ENCODE measurements around the gene ENSA.
"Not testable (repeated sequence)": the region's sequence is repeated elsewhere in the genome, so short reads cannot be mapped to it uniquely, and the experiment has no call there.

ENSA gene

DNA sequence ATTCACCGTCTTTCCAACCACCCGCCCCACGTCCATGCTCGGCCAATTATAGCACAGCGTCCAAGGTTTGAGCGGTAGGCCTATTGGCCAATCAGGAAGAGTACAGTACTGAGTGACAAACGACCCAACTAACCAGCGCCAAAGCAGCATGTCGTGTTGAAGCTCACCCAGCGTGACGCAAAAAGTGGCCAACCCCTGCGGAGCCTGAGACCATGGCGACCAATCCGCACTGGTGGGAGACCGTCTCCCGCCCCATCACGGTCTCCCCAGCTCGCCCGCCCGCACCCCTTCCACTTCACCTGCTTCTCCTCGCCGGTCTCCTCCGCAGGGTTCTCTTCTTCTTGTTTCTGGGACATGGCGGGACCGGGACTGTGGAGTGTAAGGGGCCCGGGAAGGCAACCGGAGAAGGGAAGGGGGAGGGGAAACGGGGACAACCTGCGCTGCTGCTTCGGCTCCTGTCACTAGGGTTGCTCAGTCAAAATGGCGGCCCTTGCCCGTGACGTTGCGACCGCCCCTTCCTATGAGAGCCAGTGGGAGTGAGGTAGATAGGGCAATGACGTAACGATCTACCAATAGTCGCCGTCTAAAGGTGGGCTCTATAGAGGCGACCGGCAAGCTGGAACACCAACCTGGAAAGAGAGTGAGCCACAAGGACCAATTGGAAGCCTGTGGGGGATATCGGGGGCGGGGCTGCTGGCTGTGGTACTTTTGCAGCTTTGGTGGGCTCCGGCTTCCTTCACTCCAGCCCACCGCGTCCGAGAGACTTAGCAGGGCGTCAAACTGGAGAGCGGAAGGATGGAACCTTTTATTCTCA lies at the start of gene ENSA:
TSS of gene ENSA (minus strand) at position 498 of the 814 bp plus-strand sequence. CDS start at position 356, 142 bp downstream.
- DNase-seq (ENCODE audit: extremely low read depth in 1 of 2, low read depth in 1 of 2), result peak; percentile 88 to 95

GRCh38 chr1:150678988-150679387 lies 49.6 kb upstream of the ENSA start:
- no peak for DNase-seq (ENCODE audit: extremely low read depth in 1 of 2, low read depth in 1 of 2)

- DNase-seq (ENCODE audit: extremely low read depth in 1 of 2, low read depth in 1 of 2), result no peak
Observed at GRCh38 chr1:150674881-150675280, 45.5 kb upstream of the ENSA start.

DNA sequence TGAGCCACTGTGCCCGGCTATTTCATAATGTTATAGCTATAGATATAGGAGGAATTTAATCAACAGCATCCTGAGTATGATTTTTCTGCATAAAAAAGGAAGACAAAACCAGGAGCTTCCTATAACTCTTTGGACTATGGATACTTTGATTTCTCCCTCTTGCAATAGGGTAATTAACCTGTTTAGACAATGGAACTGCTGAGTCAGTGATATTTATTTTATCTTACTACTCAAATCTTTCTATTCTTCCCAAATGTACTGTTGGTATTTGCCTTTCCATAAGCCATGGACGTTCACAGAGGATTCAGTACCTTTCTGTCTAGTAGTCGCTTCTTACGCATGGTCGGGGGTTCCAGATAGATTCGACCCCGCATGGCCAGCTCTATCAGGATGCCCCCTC lies 33.9 kb upstream of the ENSA start:
- DNase-seq (ENCODE audit: extremely low read depth in 1 of 2, low read depth in 1 of 2), result no peak

- no peak for DNase-seq (ENCODE audit: extremely low read depth in 1 of 2, low read depth in 1 of 2)
Observed at GRCh38 chr1:150662811-150663210, 33.4 kb upstream of the ENSA start.

GRCh38 chr1:150661156-150661555 lies 31.7 kb upstream of the ENSA start:
- no peak for DNase-seq (ENCODE audit: extremely low read depth in 1 of 2, low read depth in 1 of 2)

DNA sequence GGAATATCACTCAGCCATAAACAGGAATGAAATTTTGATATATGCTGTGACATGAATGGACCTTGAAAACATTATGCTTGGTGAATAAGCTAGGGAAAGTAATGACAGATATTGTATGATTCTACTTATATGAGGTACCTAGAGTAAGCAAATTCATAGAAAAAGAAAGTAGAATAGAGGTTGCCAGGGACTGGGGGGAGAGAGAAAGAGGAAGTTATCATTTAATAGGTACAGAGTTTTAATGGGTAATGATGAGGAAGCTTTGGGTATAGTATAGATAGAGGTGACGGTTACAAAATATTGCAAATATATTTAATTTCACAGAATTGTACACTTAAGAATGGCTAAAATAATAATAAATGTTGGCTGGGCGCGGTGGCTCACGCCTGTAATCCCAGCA lies 31.2 kb upstream of the ENSA start:
- no peak for DNase-seq (ENCODE audit: extremely low read depth in 1 of 2, low read depth in 1 of 2)

- not testable (repeated sequence) for DNase-seq (ENCODE audit: extremely low read depth in 1 of 2, low read depth in 1 of 2)
Observed at GRCh38 chr1:150657064-150657463, 27.7 kb upstream of the ENSA start.

DNA sequence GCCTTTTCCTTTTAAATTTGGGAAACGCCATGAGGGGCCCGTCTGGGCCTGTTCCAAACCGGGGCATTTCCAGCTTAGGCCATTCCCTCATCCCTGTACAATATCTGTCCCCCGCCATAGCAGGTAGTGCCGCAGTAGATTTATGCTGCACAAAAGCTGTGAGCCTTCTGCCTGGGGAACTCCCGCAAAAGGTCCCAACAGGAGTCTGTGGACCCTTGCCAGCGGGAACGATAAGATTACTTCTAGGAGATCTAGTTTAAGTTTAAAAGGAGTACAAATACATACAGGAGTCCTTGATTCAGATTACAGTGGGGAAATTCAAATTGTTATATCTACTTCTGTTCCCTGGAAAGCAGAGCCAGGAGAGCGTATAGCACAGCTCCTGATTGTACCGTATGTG lies 25.2 kb upstream of the ENSA start:
- not testable (repeated sequence) for DNase-seq (ENCODE audit: extremely low read depth in 1 of 2, low read depth in 1 of 2)

DNA sequence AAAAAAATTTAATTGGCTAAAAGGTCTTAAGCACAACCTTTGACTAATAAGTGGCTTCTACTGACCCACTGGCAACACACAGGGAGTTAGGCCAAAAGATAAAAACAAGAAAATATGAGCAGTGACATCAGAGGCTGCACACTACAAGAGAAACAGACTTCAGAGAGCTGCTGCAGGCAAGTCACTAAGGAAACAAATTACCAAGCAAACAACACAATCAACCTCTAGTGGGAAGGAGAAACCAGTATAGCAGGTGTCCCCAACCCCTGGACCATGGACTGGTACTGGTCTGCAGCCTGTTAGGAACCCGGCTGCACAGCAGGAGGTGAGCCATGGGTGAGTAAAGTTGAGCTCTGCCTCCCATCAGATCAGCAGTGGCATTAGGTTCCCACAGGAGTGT lies 20.8 kb upstream of the ENSA start:
- no peak for DNase-seq (ENCODE audit: extremely low read depth in 1 of 2, low read depth in 1 of 2)

GRCh38 chr1:150649441-150650075 lies 20.1 kb upstream of the ENSA start:
- DNase-seq (ENCODE audit: extremely low read depth in 1 of 2, low read depth in 1 of 2), result no peak

DNA sequence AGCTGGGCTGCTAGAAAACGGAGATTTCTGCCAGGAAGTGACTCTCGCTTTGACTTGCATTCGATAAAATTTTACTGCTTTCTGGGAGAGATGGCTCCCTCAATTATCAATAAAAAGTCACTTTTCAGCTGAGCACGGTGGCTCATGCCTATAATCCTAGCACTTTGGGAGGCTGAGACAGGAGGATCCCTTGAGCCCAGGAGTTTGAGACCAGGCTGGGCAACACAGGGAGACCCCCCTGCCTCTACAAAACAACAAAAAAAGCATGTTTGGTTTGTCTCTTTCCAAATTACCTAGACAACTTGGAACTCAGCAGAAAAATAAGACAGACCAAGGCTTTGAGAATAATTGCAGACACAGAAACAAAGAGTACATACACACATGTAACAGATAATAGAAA lies 12.9 kb upstream of the ENSA start:
- no peak for DNase-seq (ENCODE audit: extremely low read depth in 1 of 2, low read depth in 1 of 2)

DNA sequence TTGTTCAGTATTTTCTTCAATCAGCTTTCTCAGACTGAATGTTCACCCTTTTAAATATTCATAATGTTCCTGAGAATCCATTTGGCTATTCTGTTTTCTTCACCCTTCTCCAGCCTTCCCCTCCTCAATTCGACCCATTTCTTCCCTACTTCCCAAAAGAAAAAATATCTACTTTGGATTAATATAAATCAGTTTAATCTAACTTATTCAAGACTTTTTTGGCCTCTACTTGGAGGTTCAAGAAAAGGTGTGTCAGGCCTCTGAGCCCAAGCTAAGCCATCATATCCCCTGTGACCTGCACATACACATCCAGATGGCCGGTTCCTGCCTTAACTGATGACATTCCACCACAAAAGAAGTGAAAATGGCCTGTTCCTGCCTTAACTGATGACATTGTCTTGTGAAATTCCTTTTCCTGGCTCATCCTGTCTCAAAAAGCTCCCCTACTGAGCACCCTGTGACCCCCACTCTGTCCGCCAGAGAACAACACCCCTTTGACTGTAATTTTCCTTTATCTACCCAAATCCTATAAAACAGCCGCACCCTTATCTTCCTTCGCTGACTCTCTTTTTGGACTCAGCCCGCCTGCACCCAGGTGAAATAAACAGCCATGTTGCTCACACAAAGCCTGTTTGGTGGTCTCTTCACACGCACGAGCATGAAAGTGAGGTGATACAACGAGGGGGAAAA lies 11.9 kb upstream of the ENSA start:
- not testable (repeated sequence) for DNase-seq (ENCODE audit: extremely low read depth in 1 of 2, low read depth in 1 of 2)

DNA sequence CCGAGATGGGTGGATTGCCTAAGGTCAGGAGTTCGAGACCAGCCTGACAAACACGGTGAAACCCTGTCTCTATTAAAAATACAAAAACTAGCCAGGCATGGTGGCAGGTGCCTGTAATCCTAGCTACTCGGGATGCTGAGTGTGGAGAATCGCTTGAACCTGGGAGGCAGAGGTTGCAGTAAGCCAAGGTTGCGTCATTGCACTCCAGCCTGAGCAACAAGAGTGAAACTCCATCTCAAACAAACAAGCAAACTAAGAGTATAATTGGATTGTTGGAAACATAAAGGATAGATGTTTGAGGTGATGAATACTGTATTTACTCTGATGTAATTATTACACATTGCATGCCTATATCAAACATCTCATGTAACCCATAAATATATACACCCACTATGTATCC lies 9.0 kb upstream of the ENSA start:
- DNase-seq (ENCODE audit: extremely low read depth in 1 of 2, low read depth in 1 of 2), result not testable (repeated sequence)

- DNase-seq (ENCODE audit: extremely low read depth in 1 of 2, low read depth in 1 of 2), result not testable (repeated sequence)
Observed at GRCh38 chr1:150634839-150635622, 5.6 kb upstream of the ENSA start.

DNA sequence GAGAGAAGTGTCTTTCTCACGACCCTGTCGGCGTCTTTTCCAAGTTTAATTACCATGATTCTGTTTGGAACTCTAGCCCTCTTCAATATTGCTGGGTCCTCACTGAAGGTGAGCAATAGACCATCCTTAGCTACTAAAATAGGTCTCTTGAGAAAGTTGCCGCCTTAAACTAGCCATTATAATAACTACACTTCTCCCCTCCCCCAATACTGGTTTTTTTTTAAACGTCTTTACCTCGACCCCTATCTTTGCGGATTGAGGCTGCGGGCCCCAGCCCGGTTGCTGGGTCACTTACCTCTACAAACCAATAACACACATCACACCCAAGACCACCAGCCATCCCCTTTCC lies 672 bp downstream of the ENSA start:
- no peak for DNase-seq (ENCODE audit: extremely low read depth in 1 of 2, low read depth in 1 of 2)

GRCh38 chr1:150627826-150628410 lies 1.5 kb downstream of the ENSA start:
- DNase-seq (ENCODE audit: extremely low read depth in 1 of 2, low read depth in 1 of 2), result no peak

DNA sequence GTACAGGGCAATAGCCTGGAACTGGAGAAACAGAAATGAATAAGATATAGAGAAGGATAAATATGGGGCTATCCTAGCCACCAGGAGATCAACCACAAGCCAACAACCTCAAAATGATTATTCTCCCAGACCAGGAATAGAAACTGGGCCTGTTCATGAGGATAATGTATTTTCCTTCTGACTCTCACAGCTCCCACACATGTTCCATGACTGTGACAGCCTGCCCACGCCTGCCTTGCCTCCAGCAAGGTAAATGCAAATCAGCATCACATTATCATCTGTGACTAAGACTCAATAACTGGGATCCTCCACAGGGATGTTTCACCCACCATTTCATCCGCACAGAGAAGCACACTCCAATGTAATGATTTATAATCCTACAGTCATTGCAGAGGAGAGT lies 3.3 kb downstream of the ENSA start:
- DNase-seq (ENCODE audit: extremely low read depth in 1 of 2, low read depth in 1 of 2), result no peak

DNA sequence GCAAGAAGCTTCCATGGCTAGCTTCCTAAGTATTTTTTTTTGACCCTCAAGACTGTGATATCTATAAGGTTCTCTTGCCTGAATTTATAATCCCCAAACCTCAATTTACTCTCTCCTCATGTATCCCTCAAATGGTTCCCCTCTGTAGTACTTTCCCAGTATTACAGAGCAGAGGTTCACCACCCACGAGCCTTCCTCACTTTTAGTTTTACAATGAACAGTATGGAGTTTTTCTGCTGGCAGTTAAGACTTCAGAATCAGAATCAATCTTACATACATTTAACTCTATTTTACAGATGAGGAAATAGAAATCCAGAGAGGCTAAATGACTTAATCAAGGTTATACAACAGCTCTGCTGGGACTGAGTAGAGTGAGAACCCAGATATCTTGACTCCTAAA lies 4.9 kb downstream of the ENSA start:
- DNase-seq (ENCODE audit: extremely low read depth in 1 of 2, low read depth in 1 of 2), result not testable (repeated sequence)

DNA sequence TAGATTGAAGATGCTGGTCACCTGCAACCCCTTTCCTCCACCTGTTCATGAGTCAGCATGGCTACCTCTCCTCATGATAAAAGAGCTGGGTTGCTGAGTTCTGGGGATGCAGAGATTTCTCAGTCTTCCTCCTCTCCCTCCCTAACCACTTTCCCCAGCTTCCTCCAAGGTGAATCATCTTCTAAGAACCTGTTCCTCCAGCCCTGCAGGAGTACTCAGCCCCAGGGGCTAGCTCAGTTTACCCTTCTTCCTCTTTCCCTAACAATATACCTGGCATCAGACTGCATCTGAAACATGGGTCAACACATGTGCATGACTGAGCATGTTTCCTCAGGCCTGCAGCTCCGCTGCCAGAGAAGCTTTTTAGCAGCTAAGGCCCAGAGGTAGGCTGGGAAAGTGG lies 5.3 kb downstream of the ENSA start:
- not testable (repeated sequence) for DNase-seq (ENCODE audit: extremely low read depth in 1 of 2, low read depth in 1 of 2)

Measured in stimulated activated CD8-positive, alpha-beta memory T cell treated with anti-CD3 and anti-CD28 coated beads, Interleukin-7, amount 100 ng/mL, for 48 hours (primary cell).